OCI-LY1 (cell line): ENCODE measurements around the gene FGGY.

Source experiments
- H2AFZ ChIP-seq: fragments of 200-600 bp; sonication (generic), shearing (Covaris generic); 2 replicates; pipeline ENCODE4 v1.6.0; 2014; ENCODE audit warnings: antibody characterized with exemption, mild to moderate bottlenecking, low read length
- H3F3A ChIP-seq: fragments of 200-600 bp; sonication (generic), shearing (Covaris generic); 2 replicates; pipeline ENCODE4 v1.6.0; 2014; ENCODE audit warnings: mild to moderate bottlenecking, antibody characterized with exemption, low read length, moderate library complexity; ENCODE audit not compliant: insufficient read depth
- H3K27ac ChIP-seq: fragments of 200-600 bp; sonication (generic); 2 replicates; pipeline ENCODE4 v1.5.1; 2014; ENCODE audit warnings: low read length, mixed run types, mild to moderate bottlenecking, low read depth; ENCODE audit not compliant: poor library complexity, severe bottlenecking
- H3K27me3 ChIP-seq: fragments of 200-600 bp; sonication (generic); 2 replicates; pipeline ENCODE4 v1.6.0; 2014; ENCODE audit warnings: antibody characterized with exemption, mild to moderate bottlenecking, low read length, moderate library complexity; ENCODE audit not compliant: insufficient read depth
- H3K36me3 ChIP-seq: fragments of 200-600 bp; sonication (generic); 2 replicates; pipeline ENCODE4 v1.6.1; 2014; ENCODE audit warnings: mild to moderate bottlenecking, antibody characterized with exemption, low read length, moderate library complexity, mixed read lengths; ENCODE audit not compliant: insufficient read depth
- H3K4me1 ChIP-seq: fragments of 200-600 bp; sonication (generic); 2 replicates; pipeline ENCODE4 v1.5.1; 2014; ENCODE audit warnings: mild to moderate bottlenecking, low read length, moderate library complexity; ENCODE audit not compliant: insufficient read depth, severe bottlenecking
- H3K4me2 ChIP-seq: fragments of 200-600 bp; sonication (generic), shearing (Covaris generic); 2 replicates; pipeline ENCODE4 v1.6.1; 2014; ENCODE audit warnings: low read length
- H3K4me3 ChIP-seq: fragments of 200-600 bp; sonication (generic); 2 replicates; pipeline ENCODE4 v1.5.1; 2014; ENCODE audit warnings: low read length, low read depth, mild to moderate bottlenecking, mixed read lengths; ENCODE audit not compliant: poor library complexity, severe bottlenecking
- H3K79me2 ChIP-seq: fragments of 200-600 bp; shearing (Covaris generic); 2 replicates; pipeline ENCODE4 v1.6.1; 2016; ENCODE audit warnings: mixed run types, low read length, mixed read lengths; ENCODE audit not compliant: insufficient read depth
- H3K9ac ChIP-seq: fragments of 200-600 bp; sonication (generic), shearing (Covaris generic); 2 replicates; pipeline ENCODE4 v1.6.1; 2014; ENCODE audit warnings: mild to moderate bottlenecking, low read length, mixed read lengths
- H3K9me2 ChIP-seq: fragments of 200-600 bp; sonication (generic), shearing (Covaris generic); 2 replicates; pipeline ENCODE4 v1.6.1; 2014; ENCODE audit warnings: low read depth, mild to moderate bottlenecking, low read length, mixed read lengths
- H3K9me3 ChIP-seq: fragments of 200-600 bp; shearing (Covaris generic); 2 replicates; pipeline ENCODE4 v1.6.1; 2014; ENCODE audit warnings: low read length, mixed read lengths
- H4K20me1 ChIP-seq: fragments of 200-600 bp; sonication (generic), shearing (Covaris generic); 2 replicates; pipeline ENCODE4 v1.6.0; 2016; ENCODE audit warnings: mild to moderate bottlenecking, low read length; ENCODE audit not compliant: insufficient read depth
- EZH2 ChIP-seq: fragments of 200-600 bp; sonication (generic), shearing (Covaris generic); IDR thresholded peaks from 2 replicates; pipeline ENCODE4 v1.8.0; 2017; ENCODE audit warnings: borderline replicate concordance, mixed run types, mild to moderate bottlenecking, antibody characterized with exemption, low read length, moderate library complexity, mixed read lengths
- TF ChIP-seq, protein P1 (sequence below): fragments of 200-600 bp; sonication (generic), shearing (Covaris generic); IDR thresholded peaks from 2 replicates; pipeline ENCODE4 v1.5.1; 2017; ENCODE audit warnings: mild to moderate bottlenecking, antibody characterized with exemption, low read length, moderate library complexity, mixed read lengths

FGGY gene

DNA sequence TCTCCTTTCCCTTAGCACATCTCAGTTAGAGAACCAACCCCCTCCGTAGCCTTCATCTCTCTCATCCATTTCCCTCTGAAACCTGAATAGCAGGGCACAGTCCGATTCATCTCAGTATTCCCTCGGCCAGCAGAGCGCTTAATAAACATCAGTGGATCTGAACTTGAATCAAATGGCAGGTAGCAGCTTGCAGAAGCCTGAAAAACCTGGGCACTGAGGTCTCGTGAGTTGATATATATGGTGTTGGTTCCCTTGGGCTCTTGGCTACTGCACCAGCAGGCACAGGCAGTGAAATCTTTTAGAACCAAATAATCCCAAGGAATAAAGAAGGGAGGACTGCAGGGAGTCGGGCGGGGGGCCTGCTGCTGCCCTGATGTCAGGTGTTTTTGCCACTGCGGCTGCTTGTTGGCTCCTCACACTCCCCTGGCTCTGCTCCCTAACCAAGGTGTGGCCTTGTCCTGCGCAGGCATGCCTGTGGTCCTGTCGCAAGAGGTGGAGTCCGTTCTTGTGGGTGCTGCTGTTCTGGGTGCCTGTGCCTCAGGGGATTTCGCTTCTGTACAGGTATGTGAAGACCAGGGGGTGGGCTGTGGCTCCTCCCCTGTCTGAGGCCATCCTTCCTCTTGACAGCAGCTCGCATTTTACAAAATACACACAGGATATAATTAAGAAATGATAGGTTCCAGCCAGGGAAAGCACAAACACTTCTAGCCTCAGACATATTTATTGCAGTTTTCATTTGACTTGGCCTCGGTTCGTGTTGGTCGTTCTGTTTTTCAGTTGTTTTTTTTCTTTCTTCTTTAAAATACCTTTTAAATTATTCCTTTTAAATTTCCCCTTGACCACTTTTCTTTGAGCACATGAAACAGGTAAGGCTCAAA lies 376.9 kb downstream of the FGGY start:
- Histone ChIP-seq H3K4me2 (no peak overlapping the region), H3F3A (no peaks in the 10 kb centered on the region), H3K27ac (no peak overlapping the region), H3K4me3 (no peak overlapping the region), H3K9me2 (no peaks in the 10 kb centered on the region), H3K9ac (no peak overlapping the region), H3K36me3 (no peaks in the 10 kb centered on the region), H3K4me1 (no peaks in the 10 kb centered on the region), H3K79me2 (no peaks in the 10 kb centered on the region), H4K20me1 (no peaks in the 10 kb centered on the region), H2AFZ (no peak overlapping the region), H3K9me3 (no peaks in the 10 kb centered on the region), H3K27me3 (no peaks in the 10 kb centered on the region)
- TF ChIP-seq, protein P1, sequence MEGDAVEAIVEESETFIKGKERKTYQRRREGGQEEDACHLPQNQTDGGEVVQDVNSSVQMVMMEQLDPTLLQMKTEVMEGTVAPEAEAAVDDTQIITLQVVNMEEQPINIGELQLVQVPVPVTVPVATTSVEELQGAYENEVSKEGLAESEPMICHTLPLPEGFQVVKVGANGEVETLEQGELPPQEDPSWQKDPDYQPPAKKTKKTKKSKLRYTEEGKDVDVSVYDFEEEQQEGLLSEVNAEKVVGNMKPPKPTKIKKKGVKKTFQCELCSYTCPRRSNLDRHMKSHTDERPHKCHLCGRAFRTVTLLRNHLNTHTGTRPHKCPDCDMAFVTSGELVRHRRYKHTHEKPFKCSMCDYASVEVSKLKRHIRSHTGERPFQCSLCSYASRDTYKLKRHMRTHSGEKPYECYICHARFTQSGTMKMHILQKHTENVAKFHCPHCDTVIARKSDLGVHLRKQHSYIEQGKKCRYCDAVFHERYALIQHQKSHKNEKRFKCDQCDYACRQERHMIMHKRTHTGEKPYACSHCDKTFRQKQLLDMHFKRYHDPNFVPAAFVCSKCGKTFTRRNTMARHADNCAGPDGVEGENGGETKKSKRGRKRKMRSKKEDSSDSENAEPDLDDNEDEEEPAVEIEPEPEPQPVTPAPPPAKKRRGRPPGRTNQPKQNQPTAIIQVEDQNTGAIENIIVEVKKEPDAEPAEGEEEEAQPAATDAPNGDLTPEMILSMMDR: no peak
- TF ChIP-seq EZH2: no peak

DNA sequence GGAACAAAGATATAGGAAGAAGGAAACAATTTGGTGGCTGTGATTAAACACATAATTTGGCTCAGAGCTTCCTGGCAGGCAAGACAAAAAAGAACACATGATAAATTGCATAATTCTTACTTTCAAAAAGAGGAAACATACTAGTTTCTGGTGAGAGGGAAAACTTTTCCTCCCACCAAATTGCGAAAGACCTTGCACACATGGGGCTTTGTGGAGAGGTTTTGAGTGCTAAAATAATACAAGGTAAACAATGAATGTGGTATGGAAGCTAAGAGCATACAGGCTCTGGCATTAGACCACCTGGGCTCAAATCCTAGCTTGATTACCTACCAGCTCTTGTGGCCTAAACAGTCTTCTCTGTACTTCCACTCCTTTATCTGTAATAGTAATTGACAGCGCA lies 377.7 kb downstream of the FGGY start:
- H3K9me2 ChIP-seq: no peaks in the 10 kb centered on the region
- no peaks in the 10 kb centered on the region for H3F3A ChIP-seq
- no peaks in the 10 kb centered on the region for H3K79me2 ChIP-seq
- H3K36me3 ChIP-seq: no peaks in the 10 kb centered on the region
- H3K4me3 ChIP-seq: no peak overlapping the region
- no peaks in the 10 kb centered on the region for H3K4me1 ChIP-seq
- TF ChIP-seq, protein P1: no peak
- no peak for TF ChIP-seq EZH2
- no peak overlapping the region for H3K9ac ChIP-seq
- no peak overlapping the region for H3K4me2 ChIP-seq
- H2AFZ ChIP-seq: no peak overlapping the region
- H4K20me1 ChIP-seq: no peaks in the 10 kb centered on the region
- H3K27me3 ChIP-seq: no peaks in the 10 kb centered on the region
- H3K9me3 ChIP-seq: no peaks in the 10 kb centered on the region
- H3K27ac ChIP-seq: no peak overlapping the region

DNA sequence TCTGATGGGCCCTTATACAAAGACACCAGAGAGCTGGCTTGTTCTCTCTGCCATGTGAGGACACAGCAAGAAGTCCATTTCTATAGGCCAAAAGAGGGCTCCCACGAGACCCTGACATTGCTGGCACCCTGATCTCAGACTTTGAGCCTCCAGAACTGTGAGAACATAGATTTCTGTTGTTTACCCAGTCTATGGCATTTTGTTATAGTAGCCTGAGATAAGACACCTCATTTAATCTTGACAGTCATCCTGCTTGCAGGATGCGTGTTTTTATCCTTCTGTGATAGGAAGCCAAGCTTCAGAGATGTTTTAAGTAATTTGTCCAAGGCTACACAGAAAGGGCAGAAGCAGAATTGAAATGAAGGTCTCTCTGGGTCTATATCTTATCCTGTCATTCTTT lies 379.0 kb downstream of the FGGY start:
- no peak overlapping the region for H2AFZ ChIP-seq
- H3K27me3 ChIP-seq: no peaks in the 10 kb centered on the region
- no peak overlapping the region for H3K27ac ChIP-seq
- no peak overlapping the region for H3K4me3 ChIP-seq
- TF ChIP-seq EZH2: no peak
- TF ChIP-seq, protein P1: no peak
- H3K4me2 ChIP-seq: no peak overlapping the region
- H3K9me3 ChIP-seq: no peaks in the 10 kb centered on the region
- H3K79me2 ChIP-seq: no peaks in the 10 kb centered on the region
- no peaks in the 10 kb centered on the region for H4K20me1 ChIP-seq
- H3K9me2 ChIP-seq: no peaks in the 10 kb centered on the region
- no peak overlapping the region for H3K9ac ChIP-seq
- H3K36me3 ChIP-seq: no peaks in the 10 kb centered on the region
- H3F3A ChIP-seq: no peaks in the 10 kb centered on the region
- no peaks in the 10 kb centered on the region for H3K4me1 ChIP-seq
